CD1c-positive myeloid dendritic cell (primary cell): ENCODE data around the gene XCL2.
"Not testable (repeated sequence)": the region's sequence is repeated elsewhere in the genome, so short reads cannot be mapped to it uniquely, and the experiment has no call there.

Experiments used
- DNase-seq: peaks from one replicate; pipeline ENCODE4 v3.0.0-alpha.2; 2016; ENCODE audit errors: extremely low spot score

XCL2 gene

GRCh38 chr1:168560370-168560769 is 16.6 kb upstream of the XCL2 start:
- no peak for DNase-seq

DNA sequence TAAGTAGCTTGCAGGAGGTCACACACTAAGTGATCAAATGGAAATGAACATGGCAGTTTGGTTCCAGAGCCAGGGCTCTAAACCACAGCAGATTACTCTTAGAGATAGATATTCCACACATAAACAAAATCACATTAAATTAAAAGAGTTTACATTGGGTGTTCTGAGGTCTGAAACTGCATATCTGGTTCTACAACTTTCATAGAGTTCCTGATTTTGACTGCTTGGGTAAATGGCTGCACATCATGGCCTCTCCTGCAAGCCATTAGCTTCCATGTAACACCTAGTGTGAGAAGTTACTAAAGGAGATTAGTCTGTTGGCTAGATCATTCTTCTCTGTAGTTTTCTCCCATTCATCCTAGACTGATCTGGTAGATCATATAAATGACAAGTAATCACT is 12.8 kb upstream of the XCL2 start:
- no peak for DNase-seq

- no peak for DNase-seq
Measured at GRCh38 chr1:168555508-168556046, 11.8 kb upstream of the XCL2 start.

DNA sequence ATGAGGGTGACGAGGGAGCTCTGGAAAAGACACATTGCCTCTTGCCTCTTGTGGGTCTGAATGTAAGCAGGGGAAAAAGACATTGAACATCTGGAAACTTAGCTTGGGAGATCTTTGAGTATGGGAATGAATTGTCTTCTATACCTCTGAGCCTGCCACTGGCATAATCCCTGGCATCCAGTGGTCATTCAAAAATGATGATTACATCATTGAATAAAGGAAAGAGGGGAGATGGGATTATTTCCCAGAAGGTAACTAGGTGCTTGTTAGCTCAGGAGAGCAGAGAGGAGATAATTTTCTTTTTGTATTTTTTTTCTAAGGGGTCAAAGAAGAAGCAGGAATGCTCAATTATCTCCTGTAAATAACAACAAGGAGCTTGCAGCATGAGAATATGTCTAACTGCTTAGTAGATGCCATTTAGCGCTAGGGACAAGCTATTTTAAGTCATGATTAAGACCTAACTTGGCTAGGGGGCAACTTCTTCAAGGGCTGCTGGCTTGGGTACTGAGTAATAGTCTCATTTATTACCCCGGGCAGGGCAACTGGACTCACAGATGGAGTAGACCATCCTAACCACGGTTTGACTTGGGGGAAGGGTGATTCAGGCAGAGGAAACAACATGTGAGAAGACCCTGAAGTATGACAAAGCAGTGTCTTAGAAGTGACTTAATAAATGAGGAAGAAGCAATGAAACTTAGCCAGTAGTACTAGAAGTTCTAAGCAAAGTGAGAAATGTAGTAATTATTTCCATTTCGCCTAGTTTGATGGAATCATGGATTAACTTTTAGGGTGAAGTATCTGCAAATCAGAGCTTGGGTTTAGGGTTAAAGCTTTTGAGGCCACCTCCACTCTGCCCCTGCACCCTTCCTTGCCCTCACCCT is 11.0 kb upstream of the XCL2 start:
- peak; percentile 7 for DNase-seq

DNA sequence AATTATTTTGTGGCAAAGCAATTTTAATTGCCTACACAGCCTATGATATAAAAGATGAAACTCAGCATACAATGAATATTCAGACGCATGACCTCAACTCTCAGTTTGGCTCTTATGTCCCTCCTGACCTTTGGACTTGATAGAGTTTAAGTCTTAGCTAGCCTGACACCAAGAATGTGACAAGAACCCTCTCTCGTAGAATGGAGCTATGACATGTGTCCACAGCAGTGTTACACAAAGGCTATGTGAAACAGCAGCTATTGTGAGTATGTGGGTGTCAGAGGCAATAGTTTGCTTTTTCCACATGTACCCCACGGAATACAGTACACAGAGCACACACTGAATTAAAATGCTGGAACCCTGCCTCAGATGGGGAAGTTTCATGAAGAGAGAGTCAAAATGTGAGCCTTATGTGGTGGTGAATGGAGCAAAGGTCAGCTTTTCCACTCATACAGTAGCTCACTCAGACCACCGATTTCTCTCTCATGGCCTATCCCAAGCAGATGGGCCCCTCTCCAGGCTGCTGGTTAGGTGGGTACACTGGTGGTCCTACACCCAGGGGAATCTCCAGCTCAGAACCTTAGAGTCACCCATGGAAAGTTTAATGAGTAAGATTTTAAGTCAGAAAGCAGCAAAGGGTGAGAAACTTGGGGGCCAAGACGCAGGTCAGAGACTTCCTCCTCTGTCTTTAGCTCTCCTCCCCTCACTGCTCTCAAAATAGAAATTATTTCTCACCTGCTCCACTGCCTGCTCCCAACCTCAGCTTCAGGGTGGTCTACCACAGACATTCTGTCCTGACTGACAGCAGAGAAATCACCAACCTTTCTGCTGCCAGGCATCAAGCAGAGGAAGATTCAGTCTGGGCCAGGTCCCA is 10.1 kb upstream of the XCL2 start:
- no peak for DNase-seq

DNA sequence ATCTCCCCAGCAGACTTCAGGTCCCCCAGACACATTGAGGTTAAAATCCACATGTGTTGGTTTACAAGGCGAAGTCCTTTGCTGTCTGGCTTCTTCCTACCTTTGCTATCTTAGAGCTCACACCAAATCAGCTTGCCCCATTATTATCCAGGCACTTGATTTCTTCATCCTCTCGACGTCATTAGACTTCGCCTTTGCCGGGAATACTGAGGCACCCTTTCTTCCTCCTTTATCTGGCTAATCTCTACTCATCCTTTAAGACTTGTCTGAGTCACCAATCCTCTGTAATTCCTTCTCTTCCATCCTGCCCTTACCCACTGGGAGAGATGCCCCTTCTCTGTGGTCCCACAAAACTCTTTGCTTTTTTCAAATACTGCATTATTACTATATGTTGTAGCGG is 9.2 kb upstream of the XCL2 start:
- DNase-seq: no peak

GRCh38 chr1:168551688-168552087 is 7.9 kb upstream of the XCL2 start:
- no peak for DNase-seq

DNA sequence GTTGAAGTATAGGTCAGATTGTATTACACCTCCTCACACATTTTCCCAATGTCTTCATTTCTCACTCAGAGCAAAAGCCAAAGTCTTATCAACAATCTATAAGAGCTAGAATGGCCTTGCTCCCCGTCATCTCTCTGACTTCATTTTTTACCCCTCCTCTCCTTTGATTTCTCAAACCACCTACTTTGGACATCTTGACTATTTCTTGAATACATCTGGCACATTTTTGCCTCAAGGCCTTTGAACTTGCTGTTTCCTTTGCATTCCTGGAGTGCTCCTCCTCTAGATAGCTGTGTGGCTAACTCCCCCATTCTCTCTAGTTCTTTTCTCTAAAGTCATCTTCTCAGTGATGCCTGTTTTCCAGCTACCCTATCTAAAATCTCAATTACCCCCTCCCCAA is 7.2 kb upstream of the XCL2 start:
- no peak for DNase-seq

- DNase-seq: not testable (repeated sequence)
Measured at GRCh38 chr1:168546553-168546895, 2.7 kb upstream of the XCL2 start.

DNA sequence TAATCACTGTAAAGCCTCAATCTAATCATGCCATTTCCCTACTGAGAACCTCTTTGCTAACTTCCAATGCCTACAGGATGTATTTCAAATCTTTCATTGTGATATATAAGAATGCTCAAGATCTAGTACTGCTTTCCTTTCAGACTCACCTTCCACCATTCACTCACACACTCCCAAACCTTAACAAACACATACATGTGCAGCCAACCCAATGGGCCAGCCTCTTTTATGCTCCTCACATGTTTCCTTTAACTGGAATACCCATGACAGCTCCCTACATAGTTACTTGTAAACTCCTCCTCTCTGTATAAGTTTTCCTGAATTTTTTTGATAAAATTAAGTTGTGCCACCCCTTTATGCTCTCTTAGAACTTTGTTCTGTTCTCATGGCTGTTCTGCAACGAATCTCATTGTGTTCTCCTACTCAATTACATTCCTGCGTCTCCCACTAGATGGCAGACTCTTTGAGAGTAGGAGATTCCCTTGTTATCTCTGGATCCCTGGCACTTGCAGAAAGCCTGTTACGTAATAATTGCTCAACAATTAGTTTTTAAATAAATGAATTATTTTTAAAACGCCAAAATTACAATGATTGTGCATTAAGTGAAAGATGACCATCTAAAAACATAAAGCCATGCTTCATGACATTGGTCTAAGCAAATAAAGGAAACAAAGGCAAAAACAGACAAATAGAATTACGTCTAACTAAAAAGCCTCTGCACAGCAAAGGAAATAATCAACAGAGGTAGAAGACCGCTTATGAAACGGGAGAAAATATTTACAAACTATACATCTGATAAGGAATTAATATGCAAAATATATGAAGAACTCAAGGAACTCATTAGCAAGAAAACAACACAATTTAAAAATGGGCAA is 2.1 kb upstream of the XCL2 start:
- DNase-seq: peak; percentile 48

DNA sequence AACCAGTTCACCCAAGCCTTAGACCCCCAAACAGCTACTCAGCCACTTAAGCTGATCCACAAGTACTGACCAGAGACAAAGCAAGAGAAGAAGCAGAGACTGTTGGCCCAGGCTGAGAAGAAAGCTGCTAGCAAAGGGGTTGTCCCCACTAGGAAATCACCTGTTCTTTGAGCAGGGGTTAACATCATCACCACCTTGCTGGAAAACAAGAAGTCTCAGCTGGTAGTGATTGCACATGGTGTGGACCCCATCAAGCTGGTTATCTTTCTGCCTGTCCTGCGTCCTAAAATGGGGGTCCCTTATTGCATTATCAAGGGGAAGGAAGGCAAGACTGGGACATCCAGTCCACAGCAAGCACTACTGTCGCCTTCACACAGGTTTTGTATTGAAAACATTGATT is 819 bp downstream of the XCL2 start:
- DNase-seq: not testable (repeated sequence)

DNA sequence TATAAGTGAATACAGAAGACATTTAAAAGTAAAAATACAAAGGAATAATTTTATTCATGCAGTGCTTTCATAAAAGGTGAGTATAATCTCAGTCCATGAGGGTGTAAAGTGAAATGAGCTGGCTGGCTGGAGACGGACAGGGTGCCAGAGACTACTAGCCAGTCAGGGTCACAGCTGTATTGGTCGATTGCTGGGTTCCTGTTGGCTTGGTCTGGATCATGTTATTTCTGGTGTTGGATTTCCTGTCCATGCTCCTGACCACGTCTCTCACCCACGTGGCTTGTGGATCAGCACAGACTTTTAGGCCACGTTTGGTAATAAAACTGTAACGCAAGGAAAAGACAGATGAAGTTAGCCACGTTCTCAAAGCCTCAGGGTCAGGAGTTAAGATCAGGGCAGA is 3.0 kb downstream of the XCL2 start:
- not testable (repeated sequence) for DNase-seq

- peak; percentile 9 for DNase-seq
Measured at GRCh38 chr1:168535536-168535935, 8.3 kb downstream of the XCL2 start.

GRCh38 chr1:168531615-168532345 is 12.0 kb downstream of the XCL2 start:
- no peak for DNase-seq

DNA sequence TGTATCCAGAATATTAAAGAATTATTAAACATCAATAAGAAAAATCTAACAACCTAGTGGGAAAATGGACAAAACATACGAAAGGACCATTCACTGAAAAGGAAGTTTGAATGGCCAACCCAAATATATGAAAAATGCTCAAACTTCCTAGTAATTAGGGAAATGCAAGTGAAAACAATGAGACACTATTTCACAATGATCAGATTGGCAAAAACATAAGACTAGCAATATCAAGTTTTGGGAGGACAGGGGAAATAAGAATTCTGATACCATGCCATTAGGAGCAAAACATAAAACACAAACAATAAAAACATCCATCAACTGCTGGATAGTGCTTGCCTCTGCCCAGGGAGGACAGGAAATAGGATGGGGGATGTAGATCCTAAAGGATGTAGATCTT is 14.3 kb downstream of the XCL2 start:
- peak; percentile 39 for DNase-seq

GRCh38 chr1:168521401-168522000 is 22.3 kb downstream of the XCL2 start:
- DNase-seq: peak; percentile 2

DNA sequence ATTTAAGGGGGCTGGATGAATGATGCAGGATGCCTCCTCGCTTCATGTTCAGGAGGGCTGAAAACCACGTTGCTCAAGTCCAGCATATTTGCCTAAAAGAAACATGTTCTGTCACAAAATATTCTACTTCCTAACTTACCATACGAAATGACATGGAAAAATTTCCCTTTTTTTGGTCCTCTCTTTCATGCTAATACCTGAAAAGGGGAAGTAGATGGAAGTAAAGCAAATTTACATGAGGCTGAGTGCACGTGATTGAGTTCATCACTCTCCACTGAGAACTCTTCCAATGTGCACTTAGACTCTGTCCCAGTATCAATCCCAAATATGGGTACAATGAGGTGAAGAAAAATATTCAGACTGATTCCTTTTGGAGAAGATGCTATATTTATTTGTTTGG is 23.0 kb downstream of the XCL2 start:
- DNase-seq: peak; percentile 44

DNA sequence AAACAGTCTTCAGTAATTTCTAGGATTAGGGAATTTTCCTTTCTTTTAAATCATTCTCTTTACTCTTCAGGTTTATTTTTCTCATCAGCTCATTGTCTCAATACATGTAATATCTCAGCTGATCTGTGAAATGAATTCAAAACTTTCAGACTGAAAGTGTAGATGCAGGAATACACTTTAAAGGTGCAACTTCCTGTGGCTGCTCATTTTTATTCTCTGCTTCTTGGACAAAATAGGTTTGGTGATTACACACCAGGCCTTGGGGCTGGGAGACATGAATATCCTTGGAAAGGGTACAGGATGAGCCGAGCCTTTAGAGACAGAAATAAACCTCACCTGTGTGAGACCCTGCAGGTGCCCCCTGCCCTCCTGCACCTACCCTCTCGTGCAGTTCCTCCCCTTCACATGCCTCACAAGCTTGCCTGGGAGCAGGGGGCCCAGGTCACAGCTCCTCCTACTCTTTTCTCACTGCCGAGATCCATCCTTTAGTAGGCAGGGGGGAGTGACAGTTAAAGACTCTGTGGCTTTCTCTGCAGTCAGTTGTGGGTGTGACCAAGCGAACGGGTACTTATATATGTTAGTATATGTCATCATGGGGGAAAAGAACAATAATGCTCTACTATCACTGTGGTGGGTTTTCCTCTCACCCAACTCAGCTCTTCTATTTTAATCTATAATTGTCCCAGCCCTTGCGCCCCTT is 23.6 kb downstream of the XCL2 start:
- DNase-seq: peak; percentile 5

DNA sequence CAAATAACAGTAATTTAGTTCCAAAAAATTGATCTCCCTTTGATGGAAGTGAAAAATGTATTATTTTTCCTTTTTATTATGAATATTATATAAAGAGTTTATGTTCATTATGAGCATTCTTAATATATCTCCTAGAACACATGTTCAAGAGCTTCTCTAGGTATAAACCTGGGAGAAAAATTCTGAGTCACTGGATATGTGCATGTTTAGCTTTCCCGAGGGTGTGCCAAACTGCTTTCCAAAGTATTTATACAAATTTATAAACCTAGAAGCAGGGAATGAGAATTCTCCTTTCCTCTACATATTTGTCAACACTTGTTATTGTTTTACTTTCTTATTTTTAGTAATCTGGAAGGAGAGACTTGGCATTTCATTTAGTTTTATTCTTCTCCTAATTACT is 25.0 kb downstream of the XCL2 start:
- no peak for DNase-seq

DNA sequence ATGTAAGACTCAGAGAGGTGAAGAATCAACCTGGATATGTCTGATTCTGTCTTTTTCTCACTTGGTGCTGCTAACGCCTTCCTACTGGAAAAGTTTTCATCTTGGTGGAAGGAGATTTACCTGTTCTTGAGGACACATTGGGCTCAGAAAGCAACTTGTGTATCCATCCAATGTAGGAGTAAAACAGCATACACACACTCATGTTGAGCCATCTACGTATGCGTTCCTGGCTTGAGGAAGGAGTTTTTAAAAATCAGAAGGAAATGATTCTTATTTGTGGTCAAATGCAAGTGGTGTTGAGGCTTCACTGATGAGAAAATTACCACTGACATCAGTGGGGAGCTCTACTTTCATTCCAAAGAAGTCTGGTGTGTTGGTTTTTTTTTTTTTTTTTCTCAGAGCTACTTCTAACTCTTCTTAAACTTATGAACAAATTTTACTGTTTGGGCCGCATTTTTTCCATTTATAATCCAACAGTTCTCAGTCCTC is 25.6 kb downstream of the XCL2 start:
- DNase-seq: no peak
